Stimulated activated CD4-positive, alpha-beta T cell treated with anti-CD3 and anti-CD28 coated beads, Interleukin-4, amount 100 ng/mL, for 48 hours (primary cell): ENCODE results near the gene TYW1B.
"Not testable (repeated sequence)": the region's sequence is repeated elsewhere in the genome, so short reads cannot be mapped to it uniquely, and the experiment has no call there.

ENCODE experiments used
- DNase-seq, 2 donors: peaks; one replicate each; pipeline ENCODE4 v3.0.0-alpha.2; 2020; ENCODE audit warnings: low read depth in 2 of 2

The TYW1B gene

DNA sequence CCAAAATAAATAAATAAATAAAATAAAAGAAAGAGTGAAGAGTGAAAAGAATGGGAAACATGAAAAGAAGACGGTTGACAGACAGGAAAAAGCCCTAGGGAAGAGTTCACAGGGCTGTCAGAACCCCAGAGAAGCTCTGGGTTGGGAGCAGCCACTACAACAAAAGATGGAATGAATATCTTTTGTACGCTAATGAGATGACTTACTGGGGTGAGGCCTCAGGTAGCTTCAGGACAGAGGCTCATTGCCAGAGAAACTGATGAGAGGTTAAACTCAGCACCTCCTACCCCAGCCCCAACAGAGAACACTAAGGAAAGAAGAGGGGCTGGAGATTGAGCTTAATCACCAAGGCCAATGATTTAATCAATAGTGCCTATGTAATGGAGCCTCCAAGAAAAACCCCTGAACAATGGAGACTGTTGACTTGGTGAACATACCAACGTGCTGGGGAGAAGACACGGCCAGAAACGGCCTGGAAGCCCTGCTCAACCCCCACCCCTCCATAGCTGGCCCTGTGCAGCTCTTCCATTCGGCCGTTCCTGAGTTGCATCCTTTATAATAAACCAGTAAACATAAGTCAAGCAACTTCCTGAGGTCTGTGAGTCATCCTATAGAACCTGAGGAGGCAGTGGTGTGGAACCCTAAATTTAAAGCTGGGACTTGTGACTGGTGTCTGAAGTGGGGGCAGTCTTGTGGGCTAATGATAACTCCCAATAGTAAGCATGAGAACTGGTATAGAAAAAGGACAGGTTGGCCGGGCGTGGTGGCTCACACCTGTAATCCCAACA is 11.4 kb downstream of the TYW1B start:
- not testable (repeated sequence) for DNase-seq

DNA sequence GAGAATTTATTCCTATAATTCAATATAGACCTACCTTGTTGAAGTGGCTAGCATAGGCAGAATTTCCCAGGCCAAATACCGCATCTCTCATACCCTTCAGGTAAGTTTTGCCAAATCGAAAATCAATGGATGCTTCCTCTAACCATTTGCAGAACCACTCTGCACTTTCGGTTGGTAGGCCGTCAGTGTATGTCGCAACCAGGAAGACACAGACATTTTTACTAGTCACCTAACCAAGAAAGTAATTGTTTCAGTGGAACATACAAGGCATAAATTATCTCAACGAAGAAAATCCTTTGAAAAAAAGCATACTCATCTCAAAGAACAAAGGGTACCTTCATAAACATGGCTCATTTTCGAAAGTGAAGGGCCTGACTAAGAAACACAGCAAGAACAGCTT is 17.6 kb downstream of the TYW1B start:
- not testable (repeated sequence) for DNase-seq

DNA sequence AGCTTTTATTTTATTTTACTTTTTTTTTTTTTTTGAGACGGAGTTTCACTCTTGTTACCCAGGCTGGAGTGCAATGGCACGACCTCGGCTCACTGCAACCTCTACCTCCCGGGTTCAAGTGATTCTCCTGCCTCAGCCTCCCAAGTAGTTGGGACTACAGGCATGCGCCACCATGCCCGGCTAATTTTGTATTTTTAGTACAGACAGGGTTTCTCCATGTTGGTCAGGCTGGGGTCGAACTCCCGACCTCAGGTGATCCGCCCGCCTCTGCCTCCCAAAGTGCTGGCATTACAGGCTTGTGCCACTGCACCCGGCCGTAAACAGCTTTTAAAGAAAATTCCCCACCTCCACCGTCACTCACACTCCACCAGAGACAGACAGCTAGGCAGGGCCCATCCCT is 19.5 kb downstream of the TYW1B start:
- DNase-seq: not testable (repeated sequence)

DNA sequence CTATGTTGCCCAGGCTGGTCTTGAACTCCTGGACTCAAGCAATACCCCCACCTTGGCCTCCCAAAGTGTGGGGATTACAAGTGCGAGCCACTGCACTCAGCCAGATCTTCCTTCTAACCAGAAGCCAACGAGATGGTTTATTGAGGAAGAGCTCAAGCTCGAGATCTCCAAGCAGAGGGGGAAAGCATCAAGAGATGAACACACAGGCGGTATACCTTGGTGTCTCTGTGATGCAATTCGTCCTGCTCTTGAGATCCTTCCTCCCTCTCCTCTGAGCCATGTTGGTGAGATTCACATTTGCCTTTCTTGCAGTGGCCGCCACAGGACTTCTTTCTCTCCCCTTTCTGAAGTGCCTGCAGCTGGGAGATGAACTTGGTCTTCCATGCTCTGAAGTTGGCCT is 21.1 kb downstream of the TYW1B start:
- not testable (repeated sequence) for DNase-seq

DNA sequence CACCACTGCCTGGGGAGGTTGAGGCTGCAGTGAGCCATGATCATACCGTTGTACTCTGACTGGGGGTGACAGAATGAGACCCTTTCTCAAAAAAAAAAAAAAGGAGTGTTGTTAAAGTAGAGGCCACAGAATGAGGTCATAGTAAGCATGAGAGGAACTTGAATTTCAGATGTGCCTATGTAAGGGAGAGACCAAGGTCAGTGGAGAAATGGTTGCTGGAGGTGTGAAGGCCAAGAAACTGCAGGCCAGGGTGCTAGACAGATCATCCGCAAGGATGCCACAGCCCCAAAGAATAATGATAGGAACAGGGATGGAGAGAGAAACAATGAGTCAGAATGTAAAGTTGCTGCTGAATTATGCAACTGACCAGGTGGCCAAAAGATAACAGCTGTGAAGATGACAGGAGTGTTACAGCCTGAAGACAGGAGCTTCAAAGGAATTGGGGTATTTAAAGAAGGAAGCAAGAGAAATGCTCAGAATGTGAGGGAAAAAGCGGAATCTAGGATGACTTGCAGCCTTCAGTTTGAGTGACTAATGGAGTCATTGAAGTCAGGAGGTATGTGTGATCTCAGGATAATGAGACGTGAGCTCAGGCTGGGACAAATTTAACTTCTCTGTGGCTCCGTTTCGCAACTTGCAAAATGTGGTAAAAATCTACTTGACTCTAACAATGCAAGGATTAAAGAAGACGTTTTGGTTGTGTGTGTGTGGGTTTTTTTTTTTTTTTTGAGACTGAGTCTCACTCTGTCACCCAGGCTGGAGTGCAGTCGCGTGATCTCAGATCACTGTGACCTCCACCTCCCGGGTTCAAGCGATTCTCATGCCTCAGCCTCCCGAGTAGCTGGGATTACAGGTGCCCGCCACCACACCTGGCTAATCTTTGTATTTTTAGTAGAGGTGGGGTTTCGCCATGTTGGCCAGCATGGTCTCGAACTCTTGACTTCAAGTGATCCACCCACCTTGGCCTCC is 22.2 kb downstream of the TYW1B start:
- no peak for DNase-seq

DNA sequence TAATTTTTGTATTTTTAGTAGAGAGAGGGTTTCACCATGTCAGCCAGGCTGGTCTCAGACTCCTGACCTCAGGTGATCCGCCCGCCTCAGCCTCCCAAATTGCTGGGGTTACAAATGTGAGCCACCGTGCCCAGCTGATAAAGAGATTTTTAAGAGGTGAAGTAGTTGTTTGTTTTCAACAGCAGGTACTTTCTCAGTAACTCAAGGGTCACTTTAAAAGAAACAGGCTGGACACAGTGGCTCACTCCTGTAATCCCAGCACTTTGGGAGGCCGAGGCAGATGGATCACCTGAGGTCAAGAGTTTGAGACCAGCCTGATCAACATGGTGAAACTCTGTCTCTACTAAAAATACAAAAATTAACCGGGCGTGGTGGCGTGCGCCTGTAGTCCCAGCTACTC is 24.2 kb downstream of the TYW1B start:
- DNase-seq: not testable (repeated sequence)

DNA sequence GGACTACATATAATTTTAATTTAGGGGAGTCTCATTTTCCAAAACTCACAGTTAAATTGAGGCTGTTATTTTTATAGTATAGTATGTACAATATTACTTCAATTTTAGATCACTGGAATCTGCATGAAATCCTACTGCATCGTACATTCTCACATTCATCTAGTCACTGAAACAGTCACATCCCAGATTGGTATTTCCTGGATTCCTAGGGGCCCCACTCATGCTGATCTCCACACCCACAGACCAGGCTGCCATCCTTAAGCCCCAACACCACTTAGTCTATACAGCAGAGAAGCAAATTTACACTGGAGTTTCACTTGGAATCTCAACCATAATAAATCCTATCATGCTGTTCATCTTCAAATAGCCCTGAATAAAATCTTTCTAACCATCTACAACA is 26.4 kb downstream of the TYW1B start:
- not testable (repeated sequence) for DNase-seq

DNA sequence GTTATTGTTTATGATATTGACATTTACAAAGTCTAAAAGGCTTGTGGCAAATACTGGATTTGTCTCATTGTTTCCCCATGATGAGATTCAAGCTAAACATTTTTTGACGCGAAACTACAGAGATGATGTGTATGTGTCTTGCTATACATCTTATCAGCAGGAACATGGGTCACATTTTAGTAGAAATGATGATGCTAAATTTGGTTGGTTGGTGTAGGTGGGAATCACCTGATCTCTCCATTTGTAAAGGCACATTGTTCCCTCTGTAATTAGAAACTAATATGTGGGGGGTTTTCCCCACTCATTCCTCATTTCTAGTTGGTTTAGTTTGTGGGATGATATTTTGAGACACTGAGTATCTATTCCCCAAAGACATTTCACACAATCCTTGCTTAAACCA is 32.6 kb downstream of the TYW1B start:
- not testable (repeated sequence) for DNase-seq

DNA sequence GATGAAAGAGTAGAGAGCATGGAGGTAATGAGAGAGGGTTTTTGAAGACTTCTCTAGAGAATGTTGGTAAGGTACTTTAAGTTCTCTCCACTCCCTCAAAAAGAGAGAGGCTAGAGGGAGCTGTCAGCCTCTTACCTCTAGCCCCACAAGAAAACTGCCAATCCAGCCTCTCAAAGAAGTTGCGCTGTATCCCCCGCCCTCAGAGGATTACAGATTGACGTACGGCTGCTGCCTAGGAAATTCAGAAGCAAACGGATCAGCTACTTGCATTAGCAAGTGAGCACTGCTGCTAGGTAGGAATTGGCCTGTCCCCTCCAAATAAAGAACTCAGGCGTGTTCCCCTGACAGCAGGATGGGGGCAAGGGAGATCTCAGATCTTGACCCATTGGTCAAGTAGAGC is 34.2 kb downstream of the TYW1B start:
- no peak for DNase-seq

DNA sequence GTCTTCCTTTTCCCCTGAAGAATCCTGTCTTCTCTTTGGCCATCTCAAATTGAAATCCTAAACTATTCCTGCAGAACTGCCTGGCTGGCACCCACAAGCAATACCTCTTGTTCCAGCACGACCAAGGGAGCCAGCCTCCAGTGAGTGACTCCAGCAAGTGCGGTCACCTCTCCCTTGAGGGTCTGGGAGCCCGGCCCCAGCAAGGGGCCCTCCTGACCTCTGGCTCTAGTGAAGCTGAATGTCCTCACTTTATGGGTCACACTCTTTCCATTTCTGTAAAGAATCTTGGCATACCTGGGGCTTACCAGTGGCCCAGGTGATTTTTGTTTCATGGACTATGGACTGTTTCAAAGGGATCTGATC is 37.3 kb downstream of the TYW1B start:
- not testable (repeated sequence) for DNase-seq

DNA sequence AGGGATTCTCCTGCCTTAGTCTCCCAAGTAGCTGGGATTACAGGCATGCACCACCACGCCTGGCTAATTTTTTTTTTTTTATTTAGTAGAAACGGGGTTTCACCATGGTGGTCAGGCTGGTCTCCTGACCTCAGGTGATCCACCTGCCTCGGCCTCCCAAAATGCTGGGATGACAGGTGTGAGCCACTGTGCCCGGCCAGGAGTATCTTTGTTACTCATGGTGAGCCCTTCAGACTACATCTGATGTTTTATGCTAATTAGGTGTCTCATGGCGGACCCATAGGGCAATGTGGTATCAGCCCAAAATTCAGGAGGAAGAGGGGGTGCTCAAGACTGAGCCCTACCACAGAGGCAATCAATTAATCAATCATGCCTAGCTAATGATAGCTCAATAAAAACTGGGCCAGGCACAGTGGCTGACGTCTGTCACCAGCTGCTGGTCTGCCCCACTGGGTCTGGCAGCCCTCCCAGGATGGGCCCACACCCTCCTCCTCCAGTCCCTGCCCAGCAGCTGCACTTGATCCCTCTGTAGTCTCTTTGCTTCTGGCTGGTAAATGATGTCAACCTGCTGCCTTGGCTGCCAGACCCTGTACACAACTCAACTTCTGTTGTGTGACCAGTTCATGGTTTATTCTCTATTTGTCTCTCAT is 37.8 kb downstream of the TYW1B start:
- not testable (repeated sequence) for DNase-seq

DNA sequence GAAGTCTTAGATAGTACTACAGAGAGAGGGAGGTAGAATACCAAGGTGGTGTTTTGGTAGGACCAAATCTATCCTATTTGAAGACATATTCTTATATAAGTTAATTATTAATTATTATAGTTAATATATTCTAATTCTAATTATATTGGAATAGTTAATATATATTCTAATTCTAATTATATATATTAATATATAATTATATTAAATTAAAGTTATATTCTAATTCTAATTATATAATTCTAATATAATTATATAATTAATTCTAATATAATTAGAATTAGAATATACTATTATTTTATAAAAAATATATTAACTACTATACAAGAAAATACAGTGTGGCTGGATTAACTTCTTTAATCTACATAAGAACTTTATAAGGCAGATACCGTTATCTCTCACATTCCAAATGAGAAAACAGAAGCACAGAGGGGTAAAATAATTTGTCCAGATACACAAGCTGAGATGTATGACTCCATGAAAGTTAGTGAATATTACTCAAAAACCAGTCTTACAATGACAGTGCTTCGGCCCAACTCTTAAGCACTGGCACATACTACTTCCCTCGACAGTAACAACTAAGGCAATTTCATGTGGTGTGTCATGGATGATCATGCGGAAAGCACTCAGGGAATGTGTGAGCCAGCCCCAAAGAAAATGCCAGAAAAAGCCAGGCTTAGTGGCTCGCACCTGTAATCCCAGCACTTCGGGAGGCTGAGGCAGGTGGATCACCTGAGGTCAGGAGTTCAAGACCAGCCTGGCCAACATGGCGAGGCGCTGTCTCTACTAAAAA is 42.6 kb downstream of the TYW1B start:
- no peak for DNase-seq

DNA sequence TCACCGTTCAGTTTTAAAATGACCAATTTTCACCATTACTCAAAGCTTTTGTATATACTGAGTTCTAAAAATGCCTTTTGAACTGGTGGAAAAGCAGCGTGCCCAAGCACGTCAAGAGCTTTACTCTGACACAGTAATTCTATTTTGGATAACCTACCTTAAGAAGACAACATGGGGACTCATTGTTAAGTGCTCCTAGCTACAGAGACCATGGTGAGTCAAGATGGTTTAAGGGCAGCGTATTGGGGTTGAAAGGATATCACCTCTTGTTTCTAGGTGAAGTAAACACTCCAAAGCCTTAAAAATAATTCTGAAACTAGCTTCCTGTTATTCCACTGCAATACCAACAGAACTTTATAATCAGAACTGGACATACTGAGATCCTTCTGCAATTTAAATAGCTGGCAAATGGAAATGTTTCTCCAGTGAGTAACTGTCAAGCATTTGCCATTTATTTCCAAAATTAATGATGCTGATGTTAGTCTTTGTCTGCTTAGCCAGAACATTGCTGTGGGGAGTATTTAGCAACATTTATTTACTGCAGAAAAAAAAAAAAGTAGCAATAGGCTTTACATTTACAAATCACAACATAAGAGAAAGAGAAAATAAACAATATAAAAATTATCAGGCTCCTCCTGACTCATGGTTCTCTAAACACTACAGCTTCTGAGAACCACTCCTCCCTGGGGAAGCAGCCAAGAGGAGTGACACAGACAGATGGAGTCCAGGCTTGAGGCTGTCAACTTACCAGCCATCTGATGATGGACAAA is 44.2 kb downstream of the TYW1B start:
- not testable (repeated sequence) for DNase-seq

DNA sequence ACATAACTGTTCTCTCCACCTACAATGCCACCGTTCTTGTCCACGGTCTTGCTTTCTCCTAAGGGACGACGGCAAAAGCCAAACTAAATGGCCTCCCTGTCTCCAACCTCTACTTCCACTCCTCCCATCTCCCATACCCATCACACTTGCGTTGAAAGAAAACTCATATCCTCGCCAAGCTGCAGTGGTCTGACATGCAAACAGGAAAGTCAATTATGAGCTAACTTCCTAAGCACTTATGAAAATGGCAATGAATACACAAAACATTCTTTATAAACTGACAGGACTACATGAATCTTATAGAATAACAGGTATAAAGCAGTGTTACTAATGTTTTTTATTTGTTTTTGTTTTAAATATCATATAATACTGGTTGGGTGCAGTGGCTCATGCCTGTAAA is 46.4 kb downstream of the TYW1B start:
- DNase-seq: no peak

DNA sequence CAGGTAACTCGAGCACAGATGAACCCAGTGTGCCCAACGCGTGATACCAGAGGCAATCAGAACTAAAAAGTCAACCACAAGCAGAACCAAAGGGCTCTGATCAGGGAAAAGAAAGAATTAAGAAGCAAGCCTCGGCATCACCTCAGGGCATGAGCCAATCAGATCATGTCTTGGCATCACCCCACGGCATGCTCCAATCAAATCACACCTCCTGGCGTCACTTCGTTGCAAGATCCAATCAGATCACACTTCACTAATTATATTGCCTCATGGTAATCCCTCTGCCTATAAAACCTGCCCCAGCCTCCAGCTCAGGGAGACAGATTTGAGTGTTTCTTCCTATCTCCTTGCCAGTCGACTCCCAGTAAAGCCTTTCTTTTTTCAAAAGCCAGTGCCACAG is 46.8 kb downstream of the TYW1B start:
- no peak for DNase-seq

DNA sequence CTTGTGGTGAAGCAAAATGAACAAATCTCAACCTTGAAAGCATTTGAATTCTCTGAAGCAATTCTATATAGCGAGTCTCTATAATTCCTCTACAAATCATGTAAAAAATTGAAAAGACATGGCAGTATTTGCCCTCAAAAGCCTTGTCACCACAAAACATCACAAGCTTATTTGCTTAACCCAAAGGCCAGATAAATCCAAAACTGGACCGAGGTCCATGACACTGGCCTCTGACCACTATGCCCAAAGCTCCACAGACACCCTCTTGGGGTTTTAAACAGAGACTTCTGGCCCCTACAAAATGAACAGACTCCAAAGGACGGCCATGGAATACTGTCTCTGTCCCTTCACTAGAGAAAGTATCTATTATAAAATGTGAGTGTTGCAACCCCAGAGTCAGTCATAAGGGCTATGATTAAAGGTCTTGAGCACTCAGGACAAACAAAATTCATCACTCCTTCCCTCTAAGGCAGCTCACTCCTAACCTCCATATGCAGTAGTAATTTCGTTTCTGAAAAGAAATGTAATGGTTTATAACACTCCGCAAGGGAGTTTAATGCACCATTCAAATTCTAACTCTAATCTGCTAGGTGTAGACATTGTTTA is 47.6 kb downstream of the TYW1B start:
- DNase-seq: not testable (repeated sequence)

DNA sequence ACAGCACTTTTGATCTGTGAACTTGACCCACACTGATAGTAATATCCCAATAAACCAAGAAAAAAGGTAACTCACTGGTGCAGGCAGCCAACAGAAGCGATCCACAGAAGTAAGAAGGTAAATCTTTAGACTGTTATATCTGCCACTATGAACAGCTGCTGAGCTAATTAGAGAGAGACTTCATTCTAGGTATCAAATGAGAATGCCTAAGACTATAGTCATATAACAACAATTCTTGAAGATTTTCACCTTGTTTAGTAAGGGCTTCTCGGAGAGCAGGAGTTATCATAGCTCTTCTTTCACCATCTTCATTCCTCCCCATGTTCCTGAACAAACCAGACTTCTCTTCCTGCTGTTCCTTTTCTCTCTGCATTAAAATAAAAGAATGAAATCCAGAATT is 50.8 kb downstream of the TYW1B start:
- DNase-seq: not testable (repeated sequence)

DNA sequence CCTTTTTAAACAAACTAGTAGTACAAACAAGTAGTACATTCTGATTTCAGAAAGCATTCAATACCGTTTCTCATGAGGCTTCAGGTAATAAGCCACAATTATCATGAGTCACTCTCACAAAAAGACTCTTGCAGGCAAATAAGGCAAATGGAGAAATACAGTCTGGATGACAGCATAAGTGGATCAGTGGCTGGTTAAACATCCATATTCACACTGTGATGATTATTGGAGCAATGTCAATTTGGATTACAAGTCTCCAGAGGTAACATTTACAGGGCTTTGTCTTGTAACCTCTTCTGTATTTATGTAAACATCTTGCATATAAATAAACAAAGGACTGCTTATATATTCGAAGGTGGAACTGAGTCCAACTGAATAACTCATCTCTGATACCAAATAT is 55.4 kb downstream of the TYW1B start:
- DNase-seq: not testable (repeated sequence)

DNA sequence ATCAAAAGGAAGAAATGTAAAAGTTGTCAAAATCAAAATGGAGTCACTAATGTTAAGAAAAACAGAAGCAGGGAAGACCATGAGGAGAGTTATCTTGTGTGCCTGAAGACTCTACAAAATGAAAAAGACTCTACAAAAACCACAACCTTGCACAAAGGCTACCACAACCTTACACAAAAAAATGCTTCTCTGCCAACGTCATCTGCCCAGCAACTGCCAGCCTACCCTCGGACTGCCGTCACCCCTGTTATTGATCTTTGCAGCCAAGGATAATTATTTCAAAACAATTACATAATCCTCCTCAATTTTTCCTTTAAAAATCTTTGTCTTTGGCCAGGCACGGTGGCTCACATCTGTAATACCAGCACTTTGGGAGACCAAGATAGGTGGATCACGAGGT is 61.0 kb downstream of the TYW1B start:
- DNase-seq: not testable (repeated sequence)

DNA sequence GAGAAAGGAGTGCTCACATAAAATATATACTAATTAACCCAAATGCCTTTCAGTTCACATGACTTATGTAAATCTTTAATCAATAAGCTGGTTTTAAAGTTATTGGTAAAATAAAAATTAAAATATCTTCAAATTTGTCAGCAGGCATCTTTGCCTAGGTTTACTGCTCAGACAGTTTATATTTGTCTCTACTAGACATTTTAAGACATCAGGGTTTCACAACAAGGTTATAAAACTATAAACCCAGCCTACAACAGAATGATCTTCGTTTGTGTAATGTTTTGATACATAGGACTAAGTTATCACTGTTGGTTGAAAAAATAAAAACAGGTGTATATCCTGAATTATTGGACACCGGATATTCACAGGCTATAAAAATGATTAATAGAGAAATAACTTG is 67.4 kb downstream of the TYW1B start:
- DNase-seq: no peak
